Gastroesophageal sphincter (tissue), 4 donors: ENCODE data around the gene TMEM217. TPM values are rescaled to one million over a fixed set of nuclear protein-coding genes. Genes with fewer than 3 reads are reported as not detected.

Experiments used
- ATAC-seq: fragments of 150-250 bp; one replicate; pipeline ENCODE4 v1.9.1; 2016; ENCODE audit warnings: mild to moderate bottlenecking, moderate library complexity
- H3K27ac ChIP-seq, 4 donors: fragments of 200-600 bp; sonication (generic) in 3 of 4; 1 replicate in 3 of 4; 2 replicates in 1 of 4; pipeline ENCODE4 v1.5.1; 2016 to 2019
- H3K27me3 ChIP-seq: fragments of 200-600 bp; sonication (generic); one replicate; pipeline ENCODE4 v1.5.1; 2019
- H3K36me3 ChIP-seq, 2 donors: fragments of 200-600 bp; sonication (generic); one replicate each; pipeline ENCODE4 v1.5.1; 2019; ENCODE audit warnings: control low read depth in 1 of 2
- H3K4me1 ChIP-seq, 3 donors: fragments of 200-600 bp; sonication (generic); 1 replicate in 2 of 3; 2 replicates in 1 of 3; pipeline ENCODE4 v1.5.1; 2016 to 2019; ENCODE audit warnings: control low read depth in 2 of 3
- H3K4me3 ChIP-seq, 2 donors: fragments of 200-600 bp; sonication (generic); one replicate each; pipeline ENCODE4 v1.5.1; 2019; ENCODE audit warnings: mild to moderate bottlenecking in 1 of 2, moderate library complexity in 1 of 2
- H3K9me3 ChIP-seq, 3 donors: fragments of 200-600 bp; sonication (generic); one replicate each; pipeline ENCODE4 v1.5.1; 2017 to 2019; ENCODE audit warnings: control low read depth in 2 of 3
- CTCF ChIP-seq, 4 experiments: fragments of 200-600 bp in 2 of 4; fragments of 450-650 bp in 2 of 4; sonication (generic) in 1 of 4; IDR thresholded peaks; one replicate each; pipeline ENCODE4 v1.5.1; 2017 to 2019; ENCODE audit warnings: antibody characterized with exemption in 4 of 4, mild to moderate bottlenecking in 2 of 4, moderate library complexity in 2 of 4
- EP300 ChIP-seq: sonication (generic); formaldehyde crosslinking; IDR thresholded peaks from one replicate; pipeline ENCODE4 v1.6.1; 2017; ENCODE audit warnings: antibody characterized with exemption, mild to moderate bottlenecking
- POLR2A ChIP-seq, 2 donors: fragments of 450-650 bp; IDR thresholded peaks; one replicate each; pipeline ENCODE4 v1.6.1; 2017; ENCODE audit warnings: antibody characterized with exemption in 2 of 2, mild to moderate bottlenecking in 2 of 2, moderate library complexity in 1 of 2
- POLR2AphosphoS5 ChIP-seq: sonication (generic); formaldehyde crosslinking; IDR thresholded peaks from one replicate; pipeline ENCODE4 v1.6.1; 2017; ENCODE audit warnings: antibody characterized with exemption
- WGBS, 2 donors: methylation state at CpG; one replicate each; pipeline ENCODE4 v1.1.5; 2018; ENCODE audit warnings: low coverage in 1 of 2; 5-methylcytosine and 5-hydroxymethylcytosine counted together
- total RNA-seq, 4 donors: library from RNA; depleted of rRNA; stranded (reverse); fragments of >200 nt; gene quantifications; one replicate each; pipeline ENCODE4 v1.1.0, GENCODE V29; 2016

Gene TMEM217
- total RNA-seq, 4 donors from 2014 or later, result 0.40 TPM; not detected in 3

- ATAC-seq, result no peak
- peak overlapping the region in 3 of 4 donors; percentile 53 to 97 (median 94) for H3K27ac ChIP-seq
- no peaks in the 10 kb centered on the region for H3K27me3 ChIP-seq
- peaks cover 0 to 54% (median 9%) of the 10 kb centered on the region in 3 donors for H3K4me1 ChIP-seq
- TF ChIP-seq EP300, result no peak
- TF ChIP-seq POLR2A (IDR thresholded peaks at IDR 0.05), result no peak
- no peak for TF ChIP-seq POLR2AphosphoS5
- H3K4me3 ChIP-seq, result peak overlapping the region in 1 of 2 donors; percentile 63
- peaks cover 0 to 35% of the 10 kb centered on the region in 2 donors for H3K36me3 ChIP-seq
- 44 to 57% methylated on average over 1 to 2 of the region's 9 CpGs for WGBS, 2 donors
- no peaks in the 10 kb centered on the region for H3K9me3 ChIP-seq
Observed at GRCh38 chr6:37173493-37174195, 84.3 kb downstream of the TMEM217 start.

GRCh38 chr6:37172912-37173492 lies 84.9 kb downstream of the TMEM217 start:
- ATAC-seq, result no peak
- H3K36me3 ChIP-seq, result peaks cover 0 to 35% of the 10 kb centered on the region in 2 donors
- peak overlapping the region in 3 of 4 donors; percentile 94 to 98 (median 97) for H3K27ac ChIP-seq
- H3K27me3 ChIP-seq, result no peaks in the 10 kb centered on the region
- 70 to 89% methylated on average over 5 to 7 of the region's 7 CpGs for WGBS, 2 donors
- peak overlapping the region in 1 of 2 donors; percentile 63 for H3K4me3 ChIP-seq
- TF ChIP-seq CTCF (IDR thresholded peaks at IDR 0.05) (no peak), POLR2AphosphoS5 (no peak), POLR2A (IDR thresholded peaks at IDR 0.05) (no peak), EP300 (no peak)
- H3K9me3 ChIP-seq, result no peaks in the 10 kb centered on the region
- peaks cover 0 to 61% (median 11%) of the 10 kb centered on the region in 3 donors for H3K4me1 ChIP-seq

- no peaks in the 10 kb centered on the region for H3K27me3 ChIP-seq
- TF ChIP-seq CTCF (IDR thresholded peaks at IDR 0.05) (peak; percentile 91 to 98 (median 98)), POLR2AphosphoS5 (peak; percentile 44), EP300 (no peak), POLR2A (IDR thresholded peaks at IDR 0.05) (peak in 1 of 2 donors; percentile 7)
- H3K9me3 ChIP-seq, result no peaks in the 10 kb centered on the region
- peak; percentile 6 for ATAC-seq
- peak overlapping the region; percentile 63 to 70 for H3K4me3 ChIP-seq
- peaks cover 0 to 61% (median 11%) of the 10 kb centered on the region in 3 donors for H3K4me1 ChIP-seq
- peak overlapping the region; percentile 80 to 98 (median 96) for H3K27ac ChIP-seq
- 5 to 6% methylated on average over 13 to 16 of the region's 17 CpGs for WGBS, 2 donors
- H3K36me3 ChIP-seq, result peaks cover 0 to 35% of the 10 kb centered on the region in 2 donors
Observed at GRCh38 chr6:37171970-37172812, 85.8 kb downstream of the TMEM217 start.

- Histone ChIP-seq H3K4me3 (peak overlapping the region; percentile 63 to 70), H3K27me3 (no peaks in the 10 kb centered on the region), H3K27ac (peak overlapping the region; percentile 80 to 98 (median 96)), H3K36me3 (peaks cover 0 to 35% of the 10 kb centered on the region in 2 donors), H3K4me1 (peaks cover 0 to 61% (median 11%) of the 10 kb centered on the region in 3 donors), H3K9me3 (no peaks in the 10 kb centered on the region)
- no peak for ATAC-seq
- TF ChIP-seq POLR2AphosphoS5, result peak; percentile 67
- TF ChIP-seq EP300, result no peak
- no peak for TF ChIP-seq CTCF (IDR thresholded peaks at IDR 0.05)
- TF ChIP-seq POLR2A (IDR thresholded peaks at IDR 0.05), result peak; percentile 7 to 39
- WGBS, 2 donors, result 0 to 1% methylated on average over 6 to 11 of the region's 45 CpGs
Observed at GRCh38 chr6:37171201-37171969, 86.6 kb downstream of the TMEM217 start.
